HepG2 (cell line): ENCODE data around the gene CCDC167.

ENCODE experiments used
- AFF4 ChIP-seq: sonication (generic); formaldehyde crosslinking; IDR thresholded peaks from 2 replicates; pipeline ENCODE4 v1.4.0; 2020; ENCODE audit warnings: missing genetic modification reagents
- ARNT ChIP-seq: fragments of 450-650 bp; IDR thresholded peaks from 2 replicates; pipeline ENCODE4 v1.6.1; 2017
- E2F1 ChIP-seq: sonication (generic); formaldehyde crosslinking; IDR thresholded peaks from 2 replicates; pipeline ENCODE4 v1.5.0; 2020; ENCODE audit warnings: missing genetic modification reagents
- ELF1 ChIP-seq: sonication (generic); formaldehyde crosslinking; IDR thresholded peaks from 2 replicates; pipeline ENCODE4 v1.4.0; 2020; ENCODE audit warnings: missing genetic modification reagents
- EZH2 ChIP-seq: conservative IDR thresholded peaks from 2 replicates; pipeline ENCODE4 v1.6.1; 2012; ENCODE audit warnings: mild to moderate bottlenecking, low read depth, low read length, moderate library complexity
- GATAD2A ChIP-seq: IDR thresholded peaks from 2 replicates; pipeline ENCODE4 v1.6.1; 2016
- HBP1 ChIP-seq: IDR thresholded peaks from 2 replicates; pipeline ENCODE4 v1.6.1; 2016; ENCODE audit warnings: low read depth, control low read depth
- HNRNPLL ChIP-seq: fragments of 200-400 bp; formaldehyde crosslinking; IDR thresholded peaks from 2 replicates; pipeline ENCODE4 v1.6.1; 2017; ENCODE audit warnings: mild to moderate bottlenecking, low read depth, low read length; ENCODE audit not compliant: poor library complexity, severe bottlenecking
- POLR2AphosphoS5 ChIP-seq: IDR thresholded peaks from 2 replicates; pipeline ENCODE4 v1.6.1; 2012; ENCODE audit warnings: low read depth, low read length

GRCh38 chr6:37483917-37484785 lies 15.5 kb downstream of the CCDC167 start:
- TF ChIP-seq POLR2AphosphoS5 (no peak), GATAD2A (no peak), HNRNPLL (no peak), EZH2 (no peak), AFF4 (CRISPR knock-in tag) (no peak), ARNT (no peak), E2F1 (no peak), ELF1 (CRISPR knock-in tag) (no peak), HBP1 (CRISPR knock-in tag) (no peak)
